HG02852 (cell line): ENCODE data around the gene SASS6.

Source experiments
- ATAC-seq: cut with Tn5 transposase; IDR thresholded peaks from one replicate; pipeline ENCODE4 v1.9.1; 2021; ENCODE audit warnings: mild to moderate bottlenecking, moderate library complexity; ENCODE audit not compliant: unreplicated experiment

SASS6 gene, protein sequence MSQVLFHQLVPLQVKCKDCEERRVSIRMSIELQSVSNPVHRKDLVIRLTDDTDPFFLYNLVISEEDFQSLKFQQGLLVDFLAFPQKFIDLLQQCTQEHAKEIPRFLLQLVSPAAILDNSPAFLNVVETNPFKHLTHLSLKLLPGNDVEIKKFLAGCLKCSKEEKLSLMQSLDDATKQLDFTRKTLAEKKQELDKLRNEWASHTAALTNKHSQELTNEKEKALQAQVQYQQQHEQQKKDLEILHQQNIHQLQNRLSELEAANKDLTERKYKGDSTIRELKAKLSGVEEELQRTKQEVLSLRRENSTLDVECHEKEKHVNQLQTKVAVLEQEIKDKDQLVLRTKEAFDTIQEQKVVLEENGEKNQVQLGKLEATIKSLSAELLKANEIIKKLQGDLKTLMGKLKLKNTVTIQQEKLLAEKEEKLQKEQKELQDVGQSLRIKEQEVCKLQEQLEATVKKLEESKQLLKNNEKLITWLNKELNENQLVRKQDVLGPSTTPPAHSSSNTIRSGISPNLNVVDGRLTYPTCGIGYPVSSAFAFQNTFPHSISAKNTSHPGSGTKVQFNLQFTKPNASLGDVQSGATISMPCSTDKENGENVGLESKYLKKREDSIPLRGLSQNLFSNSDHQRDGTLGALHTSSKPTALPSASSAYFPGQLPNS

DNA sequence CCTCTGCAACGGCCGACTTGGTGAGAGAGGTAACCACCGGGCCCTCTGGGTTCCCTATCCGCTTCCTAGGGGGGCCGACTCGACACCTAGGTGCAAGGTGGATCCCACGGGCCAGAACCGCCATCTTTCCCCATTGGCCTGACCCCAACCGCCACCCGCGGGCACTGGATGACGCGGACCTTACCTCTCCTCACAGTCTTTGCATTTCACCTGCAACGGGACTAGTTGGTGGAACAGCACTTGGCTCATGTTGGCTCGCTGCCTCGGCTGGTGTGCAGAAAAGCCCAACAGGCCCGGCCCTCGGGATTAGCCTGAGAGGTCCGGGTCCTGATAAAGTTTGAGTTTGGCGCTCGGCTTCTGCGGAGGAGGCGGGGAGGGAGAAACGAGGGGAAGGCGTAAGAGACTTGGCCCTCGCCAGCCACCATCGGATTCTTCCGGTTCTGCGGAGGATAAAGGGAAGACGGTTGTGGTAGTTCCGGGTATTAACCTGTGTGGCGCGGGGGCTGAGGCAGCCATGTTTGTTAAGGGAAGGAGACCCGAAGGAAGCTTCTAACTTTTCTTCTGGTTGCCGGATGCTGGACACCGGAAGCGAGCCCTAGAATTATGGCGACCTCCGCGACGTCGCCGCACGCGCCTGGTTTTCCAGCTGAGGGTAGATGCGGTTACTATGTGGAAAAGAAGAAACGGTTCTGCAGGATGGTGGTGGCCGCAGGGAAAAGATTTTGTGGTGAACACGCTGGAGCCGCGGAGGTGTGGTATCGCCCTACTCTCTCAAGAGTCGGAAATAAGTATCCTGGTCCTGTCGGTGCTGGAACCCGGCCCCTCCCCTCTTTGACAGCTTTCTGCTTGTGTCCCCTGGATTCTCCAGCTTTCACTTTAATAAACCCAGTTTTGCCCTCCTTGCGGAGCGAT lies at the start of gene SASS6, which contains the start of gene TRMT13:
SASS6 (minus strand) TSS at position 365 of the 912 bp plus-strand sequence; CDS start at position 249, 116 bp downstream.
TRMT13 (plus strand) TSS at position 598 of the 912 bp plus-strand sequence; CDS start at position 604, 6 bp downstream.
- ATAC-seq = peak; percentile 91

DNA sequence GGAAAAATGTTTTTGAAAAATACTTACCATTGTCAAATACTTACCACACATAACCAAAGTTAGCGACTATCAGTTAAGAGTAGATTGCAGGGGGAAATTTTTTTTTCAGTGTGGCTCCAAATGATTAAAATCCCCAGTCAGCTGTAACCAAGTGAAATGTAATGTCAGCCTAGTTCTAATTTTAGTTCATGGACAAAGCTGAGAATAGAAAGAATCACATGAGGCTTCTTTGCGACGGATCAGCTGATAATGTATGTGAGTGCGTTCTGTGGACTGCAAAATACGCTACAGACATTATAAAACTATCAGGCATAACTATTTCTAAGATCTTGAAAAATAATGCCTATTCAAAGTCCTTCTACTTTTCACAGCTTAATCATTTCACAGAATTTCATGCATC lies 45.4 kb upstream of the SASS6 start, which contains the start of gene LRRC39:
LRRC39 (minus strand) TSS at position 166 of the 400 bp plus-strand sequence. CDS start 9,740 bp downstream, outside the sequence.
- no peak for ATAC-seq

DNA sequence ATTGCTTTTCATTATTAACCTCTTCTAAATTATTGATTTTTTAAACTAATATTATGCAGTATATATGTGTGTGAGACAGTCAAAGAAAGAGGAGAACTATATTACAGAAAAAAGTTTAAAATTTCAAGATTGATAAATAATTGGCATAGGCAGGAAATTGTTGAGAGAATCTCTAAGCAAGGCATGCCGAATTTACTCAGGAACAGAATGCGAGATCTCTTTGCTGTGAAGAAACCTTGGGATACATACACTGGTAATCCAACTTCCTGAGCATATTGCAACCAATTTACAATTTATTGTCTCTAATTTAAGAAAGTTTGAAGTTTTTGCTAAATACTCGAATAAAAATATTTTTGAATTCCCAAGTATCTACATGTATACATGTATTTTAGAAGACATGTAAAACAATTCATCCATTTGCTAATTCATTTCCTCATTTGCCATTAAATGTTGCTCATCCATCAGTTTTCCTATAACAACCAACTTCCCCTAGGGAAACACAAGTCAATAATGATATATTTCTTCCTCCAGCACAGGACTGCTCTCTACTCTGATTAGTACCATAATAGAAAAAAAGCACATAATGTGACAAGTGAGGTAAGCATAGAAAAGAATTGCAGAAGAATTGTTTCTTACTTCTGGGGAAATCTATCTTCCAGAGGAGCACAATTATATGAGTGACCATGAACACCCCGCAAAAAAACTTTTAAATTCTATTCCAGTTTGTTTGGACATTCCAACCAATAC lies 44.7 kb upstream of the SASS6 start:
- ATAC-seq = no peak

DNA sequence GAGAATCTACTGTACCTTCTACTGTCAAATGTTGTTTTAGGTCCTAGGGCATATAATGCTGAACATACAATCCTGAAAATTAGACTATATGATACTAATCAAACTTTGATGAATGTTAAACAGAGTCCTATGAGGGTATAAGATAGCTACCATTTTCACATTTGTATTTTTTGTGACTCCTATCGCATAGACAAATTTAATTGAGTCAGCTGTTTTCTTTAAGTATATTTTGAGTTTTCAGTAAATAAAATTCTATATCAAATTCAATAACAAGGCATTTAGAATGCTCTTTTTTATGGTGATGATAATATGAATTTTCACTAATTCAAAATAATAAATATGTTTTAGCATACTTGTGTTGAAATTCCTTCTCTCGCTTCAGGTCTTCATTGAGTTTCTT lies 35.3 kb upstream of the SASS6 start:
- ATAC-seq = no peak

DNA sequence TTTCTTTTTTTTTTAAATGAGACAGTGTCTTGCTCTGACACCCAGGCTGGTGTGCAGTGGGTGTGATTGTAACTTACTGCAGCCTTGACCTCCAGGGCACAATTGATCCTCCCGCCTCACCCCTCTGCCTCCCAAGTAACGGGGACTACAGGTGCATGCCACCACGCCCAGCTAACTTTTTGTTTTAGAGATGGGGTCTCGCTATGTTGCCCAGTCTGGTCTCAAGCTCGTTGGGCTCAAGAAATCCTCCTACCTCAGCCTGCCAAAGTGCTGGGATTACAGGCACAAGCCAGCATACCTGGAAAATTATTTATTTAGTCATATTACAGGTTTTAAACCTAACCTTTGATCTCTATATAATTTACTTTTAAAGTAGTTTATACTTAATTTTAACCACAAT lies 32.0 kb upstream of the SASS6 start:
- ATAC-seq = no peak

DNA sequence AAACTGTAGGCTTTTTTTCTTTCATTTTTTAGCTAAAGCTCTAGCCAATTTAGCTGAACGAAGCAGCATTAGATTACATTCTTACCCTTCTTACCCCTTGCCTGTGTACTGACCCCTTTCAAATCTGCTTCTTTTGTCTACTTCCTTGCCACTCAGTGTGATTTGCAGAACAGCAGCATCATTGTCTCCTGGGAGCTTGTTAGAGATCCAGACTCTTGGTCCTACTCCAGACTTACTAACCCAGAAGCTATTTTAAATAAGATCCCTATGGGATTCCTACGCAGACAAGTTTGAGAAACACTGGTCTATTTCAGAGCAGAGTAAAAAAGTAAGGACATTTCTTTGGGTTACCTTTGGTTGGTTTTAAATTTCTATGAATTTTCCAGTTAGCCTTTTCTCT lies 31.5 kb upstream of the SASS6 start:
- ATAC-seq = no peak

DNA sequence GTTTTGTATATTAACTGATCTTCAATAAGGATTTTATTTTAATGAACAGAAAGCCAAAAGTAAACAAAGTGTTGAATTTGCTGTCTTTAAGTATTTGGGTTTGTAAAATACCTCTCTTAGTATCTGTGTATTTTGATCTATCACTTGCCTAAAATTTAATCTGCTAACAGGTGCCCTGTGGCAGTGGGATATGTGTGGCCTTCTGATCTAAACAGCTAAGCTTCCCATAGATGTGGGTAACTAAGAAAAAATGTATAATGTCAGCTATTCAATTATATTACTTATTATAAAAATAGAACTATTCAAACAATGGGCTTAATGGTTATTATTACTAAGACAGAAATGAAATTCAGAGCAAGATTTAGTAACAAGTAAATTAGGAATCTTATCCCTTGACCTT lies 30.2 kb upstream of the SASS6 start:
- no peak for ATAC-seq

DNA sequence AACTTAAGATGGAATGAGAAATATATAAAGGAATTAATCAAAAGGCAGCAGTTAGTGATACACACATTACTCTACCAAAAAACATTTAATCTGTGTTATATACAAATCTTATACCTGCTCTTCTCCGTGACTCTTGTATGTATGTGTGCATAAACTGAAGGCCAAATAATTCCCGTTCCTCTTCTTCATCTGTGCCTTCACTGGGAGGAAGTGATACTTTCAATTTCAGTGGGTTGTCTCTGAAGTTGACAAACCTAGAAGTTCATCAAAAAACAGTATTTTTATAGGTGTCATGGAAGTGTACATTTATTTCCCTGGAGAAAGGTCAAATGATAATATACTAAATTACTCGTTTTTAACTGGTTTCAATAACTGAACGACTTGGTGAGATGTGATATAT lies 19.5 kb upstream of the SASS6 start:
- ATAC-seq = no peak

DNA sequence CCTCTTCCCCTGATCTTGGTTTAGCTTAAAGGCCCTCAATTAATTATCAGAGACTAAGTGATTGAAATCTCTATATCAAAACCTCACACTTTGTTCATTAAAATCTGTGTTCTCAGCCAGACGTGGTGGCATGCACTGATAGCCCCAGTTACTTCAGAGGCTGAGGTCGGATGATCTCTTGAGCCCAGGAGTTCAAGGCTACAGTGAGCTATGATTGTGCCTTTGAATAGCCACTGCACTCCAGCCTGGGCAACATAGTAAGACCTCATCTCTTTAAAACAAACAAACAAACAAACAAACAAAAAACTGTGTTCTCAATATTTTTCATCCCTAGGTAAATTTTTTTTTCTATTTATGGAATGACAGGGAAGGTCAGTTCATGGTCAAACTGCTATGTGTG lies 18.9 kb upstream of the SASS6 start:
- ATAC-seq = no peak

DNA sequence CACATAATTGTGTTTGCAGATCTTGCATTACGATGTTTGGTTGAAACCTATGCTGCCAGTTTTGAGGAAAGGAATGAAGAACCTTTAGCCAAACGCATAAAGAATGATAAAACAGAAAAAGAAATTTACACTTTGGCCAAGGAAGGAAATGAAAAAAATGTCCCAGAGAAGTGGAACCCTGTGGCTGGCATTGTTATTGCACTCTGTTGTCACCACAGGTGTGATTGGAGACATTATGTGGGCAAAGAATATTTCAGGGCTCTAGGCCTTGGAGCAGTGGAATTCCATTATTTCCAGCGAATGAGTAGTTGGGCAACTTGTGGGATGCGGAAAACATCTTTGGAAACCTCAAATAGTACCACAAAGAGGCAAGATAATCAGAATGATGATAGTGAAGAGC lies 15.1 kb upstream of the SASS6 start:
- no peak for ATAC-seq

DNA sequence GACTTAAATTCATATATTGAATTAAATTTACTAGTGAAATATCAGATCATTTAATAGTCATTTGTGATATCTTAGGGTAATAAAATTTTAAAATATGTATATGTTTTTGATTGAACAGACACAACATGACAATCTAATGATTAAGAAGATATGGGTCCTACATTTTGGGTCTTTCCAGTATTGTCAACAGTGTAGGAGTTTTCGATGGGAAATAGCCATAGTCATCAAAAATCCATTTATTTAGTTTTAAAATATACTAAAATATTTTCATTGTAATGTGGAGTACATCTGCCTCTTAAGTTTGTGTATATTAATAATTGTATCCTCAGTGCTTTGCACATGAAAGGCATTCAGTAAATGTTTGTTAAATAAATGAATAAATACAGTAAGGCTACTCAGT lies 14.2 kb upstream of the SASS6 start:
- ATAC-seq = no peak

DNA sequence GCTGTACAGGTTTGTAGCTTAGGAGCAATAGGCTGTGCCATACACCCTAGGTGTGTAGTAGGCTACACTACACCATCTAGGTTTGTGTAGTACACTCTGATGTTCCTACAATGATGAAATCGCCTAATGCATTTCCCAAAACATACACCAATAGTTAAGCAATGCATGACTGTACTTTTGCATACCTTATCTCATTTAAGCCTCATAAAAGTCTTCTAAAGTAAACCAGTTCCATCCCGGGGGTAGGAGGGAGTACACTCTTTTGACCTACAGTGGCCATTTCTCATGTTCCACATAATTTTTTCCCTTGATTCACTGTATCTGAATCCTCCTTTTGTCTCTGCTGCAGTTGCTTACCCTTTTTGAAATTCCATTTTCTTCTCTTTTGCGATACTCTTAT lies 12.4 kb upstream of the SASS6 start:
- no peak for ATAC-seq

DNA sequence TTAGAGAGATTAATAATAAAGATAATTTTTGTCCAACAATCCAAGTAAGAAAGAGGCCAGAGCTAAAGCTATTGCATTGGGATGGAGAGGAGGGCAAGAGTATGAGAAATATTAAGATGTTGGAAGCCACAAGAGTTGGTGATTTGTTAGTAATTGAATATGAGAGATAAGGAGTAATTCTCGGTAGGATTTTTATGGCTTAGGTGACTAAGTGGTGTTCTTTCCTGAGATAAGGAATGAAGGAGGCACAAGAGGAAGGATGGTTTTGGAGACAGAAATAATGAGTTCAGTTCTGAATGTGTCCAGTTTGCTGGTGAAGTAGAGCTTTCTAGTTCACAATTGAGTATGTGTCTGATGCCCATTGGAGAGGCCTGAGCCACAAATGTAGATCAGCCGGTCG lies 9.6 kb upstream of the SASS6 start:
- ATAC-seq = no peak

DNA sequence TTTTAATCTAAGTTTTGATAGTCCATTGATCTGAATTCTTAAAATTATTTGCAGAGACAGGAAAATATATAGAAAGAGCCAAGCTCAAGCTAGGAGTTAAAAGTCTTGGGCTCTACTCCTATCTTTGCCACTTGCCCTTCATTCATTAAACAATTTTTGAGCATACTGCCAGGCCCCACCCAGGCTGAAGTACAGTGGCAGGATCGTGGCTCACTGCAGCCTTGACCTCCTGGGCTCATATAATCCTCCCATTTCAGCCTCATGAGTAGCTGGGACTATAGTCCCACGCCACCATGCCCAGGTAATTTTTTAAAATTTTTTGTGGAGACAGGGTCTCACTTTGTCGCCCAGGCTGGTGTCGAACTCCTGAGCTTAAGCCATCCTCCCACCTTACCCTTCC lies 8.5 kb upstream of the SASS6 start:
- ATAC-seq = no peak

DNA sequence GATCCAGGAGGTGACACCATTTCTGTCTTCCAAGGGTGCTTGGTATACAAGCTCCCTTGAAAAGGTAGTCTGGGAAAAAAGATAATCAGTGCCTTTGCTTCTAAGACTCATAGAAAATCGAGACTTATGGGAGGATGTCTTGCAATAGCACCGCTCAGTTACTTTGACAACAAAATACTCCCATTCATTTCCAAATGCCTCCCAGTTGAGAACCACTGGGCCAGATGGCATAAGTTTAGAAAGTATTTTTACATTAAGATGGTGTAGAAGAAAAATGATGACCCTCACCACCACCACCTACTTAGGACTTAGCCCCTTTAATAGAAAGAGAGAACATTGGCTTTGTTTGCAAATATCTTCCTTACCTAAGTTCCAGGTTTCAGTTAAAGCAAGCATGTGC lies 4.9 kb upstream of the SASS6 start:
- no peak for ATAC-seq

DNA sequence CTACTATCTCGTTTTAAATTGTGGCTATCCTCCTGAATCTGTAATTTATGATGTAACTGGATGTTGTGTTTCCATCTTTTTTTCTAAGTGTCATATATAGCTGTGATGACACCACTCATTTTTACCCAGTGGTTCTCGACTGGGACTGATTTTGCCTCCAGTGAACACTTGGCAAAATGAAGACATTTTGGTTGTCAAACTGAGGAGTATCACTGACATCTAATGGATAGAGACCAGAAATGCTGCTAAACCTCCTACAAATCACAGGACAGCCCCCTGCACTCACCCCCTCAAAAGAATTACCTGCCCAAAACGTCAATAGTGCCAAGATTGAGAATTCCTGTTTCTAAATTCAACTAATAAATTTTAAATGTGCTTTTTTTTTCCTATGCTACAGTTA lies 2.1 kb upstream of the SASS6 start:
- ATAC-seq = no peak

DNA sequence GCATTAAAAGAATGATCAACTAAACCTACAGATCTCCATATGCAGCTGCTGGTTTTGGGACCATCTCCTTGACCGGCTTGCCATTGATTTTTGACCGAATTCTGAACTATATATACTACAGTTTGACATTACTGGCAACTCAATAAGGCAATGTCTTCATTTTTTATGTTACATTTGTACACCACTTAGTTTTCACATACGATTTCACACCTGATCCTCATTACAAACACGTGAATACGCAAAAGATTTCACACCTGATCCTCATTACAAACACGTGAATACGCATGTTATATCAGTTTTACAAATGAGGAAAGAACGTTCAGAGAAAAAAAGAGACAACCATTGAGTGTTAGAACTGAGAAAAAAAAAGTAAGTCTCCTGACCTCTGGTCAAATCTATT lies 1.1 kb downstream of the SASS6 start:
- no peak for ATAC-seq

DNA sequence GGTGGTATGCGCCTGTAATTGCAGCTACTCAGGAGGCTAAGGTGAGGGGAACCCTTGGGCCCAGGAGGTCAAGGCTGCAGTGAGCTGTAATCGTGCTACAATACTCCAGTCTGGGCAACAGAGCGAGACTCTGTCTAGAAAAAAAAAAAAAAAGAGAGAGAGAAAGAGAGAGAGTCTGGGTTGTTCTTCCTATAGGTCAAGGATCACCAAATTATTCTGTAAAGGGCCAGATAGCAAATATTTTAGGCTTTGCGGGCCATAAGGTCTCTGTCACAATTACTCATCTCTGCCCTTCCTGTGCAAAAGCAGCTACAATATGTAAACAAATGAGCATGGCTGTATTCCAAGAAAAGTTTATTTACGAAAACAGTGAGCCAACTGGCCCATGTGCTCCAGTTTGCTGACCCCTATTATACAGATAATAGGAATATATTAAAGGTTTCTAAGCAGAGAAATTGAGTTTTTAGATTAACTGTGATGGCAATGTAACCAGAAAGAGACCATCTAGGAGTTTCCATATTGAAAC lies 2.1 kb downstream of the SASS6 start:
- no peak for ATAC-seq

DNA sequence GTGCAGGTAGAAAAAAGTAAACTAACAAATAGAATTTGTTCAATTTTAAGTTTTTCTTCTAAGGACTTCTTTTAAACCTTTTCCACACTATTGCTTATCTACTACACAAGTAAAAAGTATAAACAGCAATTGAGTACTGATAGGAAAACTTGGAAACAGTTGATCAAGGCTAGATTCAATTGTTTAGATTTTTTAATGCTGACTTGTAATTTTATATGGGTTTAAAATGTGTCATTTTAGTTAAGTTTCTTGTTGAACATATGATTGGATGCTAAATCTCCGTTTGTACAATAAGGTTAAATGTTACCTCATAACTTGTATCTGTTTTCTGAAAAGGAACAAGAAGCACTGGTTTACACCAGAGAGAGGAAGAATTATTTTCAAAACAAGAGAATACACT lies 5.5 kb downstream of the SASS6 start:
- no peak for ATAC-seq

DNA sequence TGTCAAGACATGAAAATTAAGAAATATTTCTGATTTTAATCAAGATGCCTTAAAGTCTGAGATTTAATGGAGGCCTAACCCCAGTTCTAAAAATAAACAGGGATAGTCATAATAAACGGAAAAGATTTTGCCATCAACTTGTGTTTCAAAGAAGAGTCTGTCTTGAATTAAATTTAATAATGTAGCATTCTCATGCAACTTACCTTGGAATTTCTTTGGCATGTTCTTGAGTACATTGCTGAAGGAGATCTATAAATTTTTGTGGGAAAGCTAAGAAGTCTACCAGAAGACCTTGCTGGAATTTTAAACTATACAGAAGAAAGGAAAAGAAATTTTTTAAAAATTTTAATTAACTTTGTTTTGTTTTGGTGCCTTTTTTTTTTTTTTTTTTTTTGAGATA lies 10.6 kb downstream of the SASS6 start:
- ATAC-seq = no peak
